NK-92 (cell line): ENCODE measurements around the gene MRPS22.

ENCODE experiments used
- DNase-seq: peaks from one replicate; lab custom pipeline; 2025; ENCODE audit not compliant: unreplicated experiment; lab: John Stamatoyannopoulos, UW

MRPS22 gene

GRCh38 chr3:139311557-139311956 is 32.3 kb upstream of the MRPS22 start:
- DNase-seq, result no peak

GRCh38 chr3:139312416-139312815 is 31.4 kb upstream of the MRPS22 start:
- DNase-seq, result no peak

- DNase-seq, result no peak
Observed at GRCh38 chr3:139312959-139313358, 30.9 kb upstream of the MRPS22 start.

GRCh38 chr3:139313921-139314320 is 29.9 kb upstream of the MRPS22 start:
- DNase-seq, result no peak

- no peak for DNase-seq
Observed at GRCh38 chr3:139317215-139317614, 26.6 kb upstream of the MRPS22 start.

- DNase-seq, result no peak
Observed at GRCh38 chr3:139317660-139318430, 26.0 kb upstream of the MRPS22 start.

GRCh38 chr3:139318431-139318816 is 25.4 kb upstream of the MRPS22 start:
- DNase-seq, result no peak

GRCh38 chr3:139318826-139319225 is 25.0 kb upstream of the MRPS22 start:
- no peak for DNase-seq

- DNase-seq, result no peak
Observed at GRCh38 chr3:139319428-139320402, 24.1 kb upstream of the MRPS22 start.

- DNase-seq, result no peak
Observed at GRCh38 chr3:139320551-139321309, 23.1 kb upstream of the MRPS22 start.

- no peak for DNase-seq
Observed at GRCh38 chr3:139322346-139322745, 21.5 kb upstream of the MRPS22 start.

- no peak for DNase-seq
Observed at GRCh38 chr3:139323146-139323545, 20.7 kb upstream of the MRPS22 start.

GRCh38 chr3:139324456-139324855 is 19.4 kb upstream of the MRPS22 start:
- DNase-seq, result no peak

- no peak for DNase-seq
Observed at GRCh38 chr3:139325551-139325950, 18.3 kb upstream of the MRPS22 start.

GRCh38 chr3:139326131-139326530 is 17.7 kb upstream of the MRPS22 start:
- no peak for DNase-seq

GRCh38 chr3:139326707-139327106 is 17.1 kb upstream of the MRPS22 start:
- DNase-seq, result no peak

GRCh38 chr3:139327231-139327630 is 16.6 kb upstream of the MRPS22 start:
- no peak for DNase-seq

- no peak for DNase-seq
Observed at GRCh38 chr3:139327861-139328260, 16.0 kb upstream of the MRPS22 start.

- DNase-seq, result no peak
Observed at GRCh38 chr3:139328356-139328755, 15.5 kb upstream of the MRPS22 start.

GRCh38 chr3:139329364-139329850 is 14.4 kb upstream of the MRPS22 start:
- no peak for DNase-seq

GRCh38 chr3:139332092-139332491 is 11.7 kb upstream of the MRPS22 start:
- DNase-seq, result no peak
